PFSK-1 (cell line): ENCODE data around the gene PDGFC.

Source experiments
- FOXP2 ChIP-seq: optimal IDR thresholded peaks from 2 replicates; pipeline ENCODE3; 2011; ENCODE audit warnings: borderline replicate concordance, control low read depth, inconsistent platforms; ENCODE audit not compliant: insufficient read depth; ENCODE audit errors: extremely low read length, extremely low read depth
- POLR2AphosphoS5 ChIP-seq: IDR thresholded peaks from 2 replicates; pipeline ENCODE4 v1.6.1; 2012; ENCODE audit warnings: low read depth, mild to moderate bottlenecking, control low read depth, low read length, moderate library complexity
- REST ChIP-seq, 2 experiments: IDR thresholded peaks; 2 replicates each; pipeline versions ENCODE4 v1.6.1 to v1.8.0; 2011 to 2012; ENCODE audit warnings: low read depth in 2 of 2, low read length in 2 of 2, control low read depth in 1 of 2, inconsistent platforms in 1 of 2, mild to moderate bottlenecking in 1 of 2, moderate library complexity in 1 of 2; ENCODE audit not compliant: insufficient read depth in 1 of 2
- SIN3A ChIP-seq: IDR thresholded peaks from 2 replicates; pipeline ENCODE4 v1.6.1; 2012; ENCODE audit warnings: mild to moderate bottlenecking, low read length, moderate library complexity, borderline replicate concordance; ENCODE audit not compliant: insufficient read depth
- TAF1 ChIP-seq: IDR thresholded peaks from 2 replicates; pipeline ENCODE4 v1.6.1; 2012; ENCODE audit warnings: low read length, control low read depth, borderline replicate concordance; ENCODE audit not compliant: insufficient read depth

Gene PDGFC

GRCh38 chr4:156924774-156925315 is 46.8 kb downstream of the PDGFC start:
- TF ChIP-seq POLR2AphosphoS5, result no peak
- no peak for TF ChIP-seq FOXP2
- no peak for TF ChIP-seq TAF1
- no peak for TF ChIP-seq SIN3A
- TF ChIP-seq REST (IDR thresholded peaks at IDR 0.05; ENCODE audit: insufficient read depth in 1 of 2, low read depth in 2 of 2, low read length in 2 of 2), result no peak

GRCh38 chr4:156923525-156923924 is 48.1 kb downstream of the PDGFC start:
- TF ChIP-seq SIN3A, result no peak

- no peak for TF ChIP-seq POLR2AphosphoS5
- TF ChIP-seq REST (IDR thresholded peaks at IDR 0.05; ENCODE audit: insufficient read depth in 1 of 2, low read depth in 2 of 2, low read length in 2 of 2), result no peak
- TF ChIP-seq SIN3A, result no peak
- no peak for TF ChIP-seq TAF1
- TF ChIP-seq FOXP2, result no peak
Measured at GRCh38 chr4:156915221-156915620, 56.4 kb downstream of the PDGFC start.

- TF ChIP-seq SIN3A (no peak), TAF1 (no peak), FOXP2 (no peak), POLR2AphosphoS5 (no peak), REST (IDR thresholded peaks at IDR 0.05; ENCODE audit: insufficient read depth in 1 of 2, low read depth in 2 of 2, low read length in 2 of 2) (no peak)
Measured at GRCh38 chr4:156913234-156913633, 58.4 kb downstream of the PDGFC start.

GRCh38 chr4:156909010-156909409 is 62.6 kb downstream of the PDGFC start:
- TF ChIP-seq REST (IDR thresholded peaks at IDR 0.05; ENCODE audit: insufficient read depth in 1 of 2, low read depth in 2 of 2, low read length in 2 of 2) (no peak), POLR2AphosphoS5 (no peak), SIN3A (no peak), FOXP2 (no peak), TAF1 (no peak)
